GM13977 (cell line): ENCODE results near the gene EPN3.

Experiments
- DNase-seq: peaks from one replicate; pipeline ENCODE4 v3.0.0; 2012; ENCODE audit warnings: low spot score
- CTCF ChIP-seq: IDR thresholded peaks from 2 replicates; pipeline ENCODE4 v1.5.1; 2012; ENCODE audit warnings: mild to moderate bottlenecking, control low read depth; ENCODE audit not compliant: insufficient read depth; ENCODE audit errors: extremely low read depth, missing control alignments
- in situ Hi-C: fragments of 300-500 bp; cut with MboI; formaldehyde crosslinking; loops from one replicate; pipeline ENCODE4 v1.12.0; 2022; ENCODE audit warnings: low sequenced_read_pairs, low pct_unique_long_range_greater_than_20kb, mixed read lengths, inconsistent platforms; ENCODE audit not compliant: unreplicated experiment

The EPN3 gene

GRCh38 chr17:50499721-50500120 is 32.8 kb upstream of the EPN3 start:
- in situ Hi-C loops, result no loop called here
- no peak for DNase-seq
- TF ChIP-seq CTCF, result no peak

- no peak for DNase-seq
- peak; percentile 41 for TF ChIP-seq CTCF
- in situ Hi-C loops, result no loop called here
Measured at GRCh38 chr17:50501054-50501453, 31.5 kb upstream of the EPN3 start.

GRCh38 chr17:50502301-50502990 is 30.1 kb upstream of the EPN3 start:
- DNase-seq, result no peak
- TF ChIP-seq CTCF, result no peak
- in situ Hi-C loops, result no loop called here

DNA sequence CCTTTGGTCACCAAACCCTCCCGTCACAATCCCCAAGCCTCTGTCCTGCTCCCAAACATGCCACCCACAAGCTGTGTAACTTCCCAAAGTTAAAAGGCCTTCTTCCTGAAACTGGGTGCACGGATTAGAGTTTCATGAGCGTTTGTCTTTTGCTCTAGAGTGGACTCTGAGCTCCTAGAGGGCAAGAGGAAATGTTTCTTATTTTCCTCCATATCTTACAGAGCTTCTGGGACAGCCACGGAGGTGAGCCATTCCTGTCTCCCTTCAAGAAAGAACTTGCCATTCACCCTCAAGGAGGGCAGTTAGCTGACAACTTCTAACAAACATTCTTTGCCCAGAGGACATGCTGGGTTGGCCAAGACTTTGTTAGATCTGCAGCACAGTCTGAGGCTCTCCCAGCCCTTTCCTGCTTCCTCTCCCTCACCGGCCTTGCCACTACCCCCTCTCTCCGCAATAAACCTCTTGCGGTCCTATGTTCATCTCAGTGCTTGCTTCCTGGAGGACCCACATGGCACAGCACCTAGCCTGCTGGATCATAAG is 26.9 kb upstream of the EPN3 start:
- no peak for DNase-seq
- TF ChIP-seq CTCF, result no peak
- in situ Hi-C loops, result no loop called here

GRCh38 chr17:50506298-50506697 is 26.2 kb upstream of the EPN3 start:
- TF ChIP-seq CTCF, result no peak
- no peak for DNase-seq
- in situ Hi-C loops, result no loop called here

GRCh38 chr17:50507871-50508572 is 24.5 kb upstream of the EPN3 start, which contains the start of gene MYCBPAP:
MYCBPAP (plus strand) TSS chr17:50508439; CDS start chr17:50508675, 236 bp downstream.
- peak; percentile 93 for DNase-seq
- no peak for TF ChIP-seq CTCF
- in situ Hi-C loops, result no loop called here
